Activated CD4-positive, alpha-beta T cell treated with anti-CD3 and anti-CD28 coated beads, Interleukin-2, amount 50 U/mL, for 4 hours (primary cell): Measurements from ENCODE around the gene ARHGEF28.

Experiments used
- DNase-seq, 2 experiments: peaks; one replicate each; pipeline ENCODE4 v3.0.0-alpha.2; 2020

Gene ARHGEF28

GRCh38 chr5:73743161-73743560 is 117.2 kb downstream of the ARHGEF28 start:
- DNase-seq, result no peak

- DNase-seq, result no peak
These were observed 119.8 kb downstream of the ARHGEF28 start for GRCh38 chr5:73745836-73746235.

GRCh38 chr5:73746608-73747007 is 120.6 kb downstream of the ARHGEF28 start:
- no peak for DNase-seq

DNA sequence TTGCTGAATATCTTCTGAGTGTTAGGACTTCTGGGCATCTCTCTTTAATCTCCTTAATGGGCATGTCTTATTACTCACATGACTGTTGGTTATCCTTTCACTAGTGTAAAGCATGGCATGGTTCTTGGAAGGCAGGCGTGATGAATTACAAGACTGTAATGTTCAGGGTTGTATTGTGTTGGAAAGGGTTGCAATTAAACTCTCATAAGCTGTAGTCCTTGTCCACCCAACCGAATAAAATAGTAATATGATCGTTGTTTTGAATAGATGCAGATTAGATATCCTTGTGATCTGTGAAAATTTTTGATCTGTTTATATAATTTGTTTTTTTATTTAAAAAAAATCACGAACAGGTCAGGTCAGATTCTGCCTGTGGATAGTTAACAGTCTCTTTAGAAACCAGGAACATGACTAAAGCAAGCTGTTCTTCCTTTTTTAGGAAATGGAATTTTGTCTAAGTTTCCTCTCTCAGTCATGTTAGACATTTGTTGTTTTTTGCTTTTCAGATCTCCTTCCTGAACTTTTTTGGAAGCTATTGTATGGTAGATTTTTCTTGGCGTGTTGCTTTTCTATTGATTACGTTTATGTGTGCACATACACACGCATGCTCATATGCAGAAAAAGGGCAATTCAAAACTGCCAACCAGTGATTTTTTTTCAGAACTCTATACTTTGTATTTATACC is 121.8 kb downstream of the ARHGEF28 start:
- no peak for DNase-seq

DNA sequence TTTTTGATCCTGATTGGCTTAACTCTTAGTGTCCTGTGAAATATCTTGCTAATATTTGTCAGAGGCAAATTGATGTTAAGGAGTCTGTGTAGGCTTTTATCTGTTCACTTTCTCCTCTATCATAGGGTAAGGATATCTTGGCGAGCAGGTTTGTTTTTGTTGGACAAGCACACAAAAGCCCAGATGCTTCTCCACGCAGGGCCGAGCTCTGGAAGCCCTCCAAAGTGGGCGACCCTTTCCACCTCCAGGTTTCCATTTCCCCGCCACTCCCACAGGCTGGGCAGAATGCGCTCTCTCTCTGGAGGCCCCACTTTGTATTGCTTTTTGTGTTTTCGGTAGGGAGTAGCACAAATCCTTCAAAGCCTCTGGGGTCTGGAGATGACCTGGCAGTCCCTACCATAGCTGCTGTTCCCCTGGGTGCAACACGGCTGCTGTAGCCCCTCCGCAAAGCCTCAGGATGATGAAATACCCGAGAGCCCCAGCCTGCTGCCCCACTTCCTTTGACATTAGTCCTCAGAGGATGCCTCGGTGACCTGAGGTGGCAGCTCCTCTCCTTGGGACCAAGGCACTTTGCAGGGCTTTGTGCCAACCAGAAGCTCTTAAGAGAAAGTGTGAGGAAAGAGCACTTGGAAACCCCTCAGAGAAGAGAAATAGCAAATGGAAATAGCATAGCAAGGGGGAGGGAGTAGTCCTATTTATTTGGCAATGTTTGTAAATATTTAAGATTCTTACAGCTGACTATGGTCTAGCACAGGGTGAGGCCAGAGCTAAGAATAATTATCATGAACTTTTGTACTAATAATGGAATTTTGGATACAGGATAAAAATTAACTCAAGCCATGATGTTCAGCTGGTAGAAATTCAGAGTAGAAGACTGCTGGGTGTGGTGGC is 122.8 kb downstream of the ARHGEF28 start:
- DNase-seq, result no peak

GRCh38 chr5:73749485-73750270 is 123.7 kb downstream of the ARHGEF28 start:
- DNase-seq, result no peak

GRCh38 chr5:73751254-73751914 is 125.4 kb downstream of the ARHGEF28 start:
- no peak for DNase-seq

GRCh38 chr5:73754254-73754653 is 128.3 kb downstream of the ARHGEF28 start:
- no peak for DNase-seq

DNA sequence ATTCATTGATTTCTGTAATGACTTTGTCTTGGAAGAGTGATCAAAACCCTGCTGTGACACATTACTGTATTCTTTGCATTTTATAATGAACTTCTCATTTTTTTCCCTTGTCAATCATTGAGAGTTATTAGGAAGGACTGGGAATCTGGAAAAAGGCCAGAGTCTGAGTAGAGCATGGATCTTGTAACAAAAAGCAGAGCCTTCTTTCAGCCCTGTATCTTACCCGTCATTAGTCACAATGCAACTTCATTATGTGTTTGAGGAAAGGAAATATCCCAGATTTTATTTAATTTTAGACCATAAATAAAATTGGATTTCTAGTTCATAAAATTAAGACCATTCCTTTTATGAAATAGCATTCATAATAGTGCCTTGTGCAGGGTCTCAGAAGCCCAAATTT is 131.4 kb downstream of the ARHGEF28 start:
- no peak for DNase-seq

DNA sequence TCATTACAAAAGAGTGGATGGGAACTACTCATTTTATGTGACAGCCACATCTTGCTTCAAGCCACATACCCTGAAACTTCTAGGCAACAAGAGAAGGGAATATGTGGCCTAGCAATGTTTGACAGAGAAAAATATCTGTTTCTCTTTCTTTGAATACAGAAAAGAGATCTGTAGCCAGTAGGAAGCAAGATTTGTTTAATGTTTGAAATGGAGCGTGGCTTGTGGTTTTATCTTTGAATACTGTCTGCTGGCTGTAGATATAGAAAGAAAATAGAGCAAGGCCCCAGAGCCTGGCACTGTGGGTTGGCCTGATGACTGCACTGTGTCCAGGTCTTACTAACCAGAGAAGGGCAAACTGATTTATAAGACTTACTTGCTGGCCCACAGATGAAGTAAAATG is 133.8 kb downstream of the ARHGEF28 start:
- DNase-seq, result no peak

DNA sequence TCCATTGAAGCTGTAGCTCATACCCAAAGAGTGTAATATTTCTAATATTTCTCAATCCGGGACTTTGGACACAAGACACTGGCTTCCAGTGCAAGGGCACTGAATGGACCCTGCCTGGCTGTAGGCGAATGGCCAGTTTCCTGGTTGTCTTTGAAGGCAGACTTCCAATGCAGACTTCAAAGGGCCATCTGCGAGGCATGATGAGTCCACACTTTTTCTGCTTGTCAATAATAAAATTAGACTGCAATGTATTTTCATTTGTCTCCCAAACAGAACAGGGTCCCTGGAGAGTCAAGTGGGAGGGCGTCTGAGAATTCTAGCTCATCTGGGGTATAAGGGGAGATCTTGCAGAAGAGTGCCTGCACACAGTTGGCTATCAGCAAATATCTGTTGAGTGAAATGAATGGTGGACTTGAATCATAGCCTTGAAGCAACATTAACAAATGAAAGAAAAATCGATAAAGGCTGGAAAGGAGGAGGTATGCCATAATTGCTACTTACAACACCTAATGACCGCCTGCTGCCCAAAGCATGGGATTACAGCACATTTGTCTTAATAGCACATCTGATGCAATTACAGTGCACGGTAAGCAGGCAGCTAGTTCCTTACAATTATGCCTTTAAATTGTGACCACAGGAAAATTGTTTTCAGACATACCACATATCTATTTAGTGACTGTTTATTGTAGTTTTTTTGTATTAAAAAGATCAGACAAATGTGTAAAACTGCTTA is 137.5 kb downstream of the ARHGEF28 start:
- DNase-seq, result no peak

DNA sequence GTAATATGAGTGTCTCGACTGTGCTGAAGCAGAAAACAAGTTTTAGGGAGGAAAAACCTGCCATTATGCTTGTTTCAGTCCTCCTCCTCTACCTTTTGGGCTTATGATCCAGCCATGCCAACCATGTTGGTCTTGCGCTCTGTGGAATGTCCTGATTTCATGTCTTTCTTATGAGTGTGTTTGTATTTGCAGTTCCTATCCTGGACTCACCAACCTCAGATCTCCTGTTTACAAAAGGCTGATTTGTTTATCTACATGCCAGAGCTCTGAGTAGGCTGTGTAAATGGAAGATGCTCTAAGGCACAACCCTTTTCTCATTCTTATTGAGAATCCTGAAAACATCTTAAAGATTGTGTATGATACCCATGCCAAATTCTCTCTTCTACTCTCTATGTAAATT is 138.6 kb downstream of the ARHGEF28 start:
- DNase-seq, result no peak

GRCh38 chr5:73764996-73765395 is 139.0 kb downstream of the ARHGEF28 start:
- no peak for DNase-seq

GRCh38 chr5:73766902-73767301 is 140.9 kb downstream of the ARHGEF28 start:
- no peak for DNase-seq

DNA sequence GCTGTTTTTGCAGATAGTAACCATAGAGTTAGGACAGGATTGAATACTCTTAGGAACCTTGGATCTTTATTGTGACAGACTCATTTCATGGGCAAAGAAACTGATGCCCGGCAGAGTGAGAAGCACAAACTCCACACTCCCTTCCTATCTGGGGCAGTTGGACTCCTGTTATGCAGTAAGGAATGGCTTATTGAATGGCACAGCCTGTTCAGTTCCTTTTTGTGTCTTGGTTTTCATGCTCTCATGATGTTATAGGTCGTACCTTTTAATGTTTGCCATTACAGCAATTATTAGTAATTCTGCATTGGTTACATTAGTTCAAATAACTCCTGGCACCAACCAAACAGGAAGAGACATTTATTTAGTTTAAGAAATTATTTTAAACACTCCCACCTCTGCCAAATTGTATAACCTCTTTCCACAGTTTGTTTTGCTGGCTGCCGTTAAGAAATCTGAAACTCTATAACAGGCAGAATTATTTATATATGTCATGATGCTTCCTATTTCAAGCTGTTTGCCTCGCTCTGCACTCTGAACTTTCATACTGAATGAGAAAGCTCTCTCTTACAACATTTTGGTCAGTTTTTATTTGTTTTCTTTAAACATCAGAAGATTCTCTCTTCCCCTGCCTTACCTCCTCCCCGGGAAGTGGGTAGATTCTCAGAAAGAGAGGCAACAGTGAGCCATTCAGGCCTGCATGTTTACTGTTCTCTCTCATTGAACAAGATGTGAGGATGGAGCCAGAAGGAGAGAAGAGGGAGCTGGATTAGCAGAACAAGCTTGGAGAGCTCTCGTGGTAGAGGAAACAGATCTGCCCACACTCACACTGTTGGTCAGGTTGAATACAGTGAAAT is 144.4 kb downstream of the ARHGEF28 start:
- DNase-seq, result no peak

GRCh38 chr5:73774924-73775323 is 148.9 kb downstream of the ARHGEF28 start:
- no peak for DNase-seq

DNA sequence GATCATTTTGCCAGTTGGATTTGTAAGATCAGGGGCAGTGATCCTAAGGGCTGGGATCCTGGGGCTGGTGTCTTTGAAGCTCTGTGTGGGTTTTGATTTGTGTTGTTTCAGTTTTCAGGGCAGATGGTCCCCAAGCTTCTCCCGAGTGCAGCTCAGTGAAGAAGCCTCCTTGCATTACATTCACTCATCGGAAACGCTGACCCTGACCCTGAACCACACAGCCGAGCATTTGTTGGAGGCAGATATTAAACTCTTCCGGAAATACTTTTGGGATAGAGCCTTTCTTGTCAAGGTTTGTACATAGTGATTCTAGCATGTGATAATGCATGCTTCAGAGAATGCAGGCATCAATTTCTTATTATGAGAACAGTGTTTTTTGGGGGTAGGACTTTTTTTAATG is 150.4 kb downstream of the ARHGEF28 start:
- no peak for DNase-seq

DNA sequence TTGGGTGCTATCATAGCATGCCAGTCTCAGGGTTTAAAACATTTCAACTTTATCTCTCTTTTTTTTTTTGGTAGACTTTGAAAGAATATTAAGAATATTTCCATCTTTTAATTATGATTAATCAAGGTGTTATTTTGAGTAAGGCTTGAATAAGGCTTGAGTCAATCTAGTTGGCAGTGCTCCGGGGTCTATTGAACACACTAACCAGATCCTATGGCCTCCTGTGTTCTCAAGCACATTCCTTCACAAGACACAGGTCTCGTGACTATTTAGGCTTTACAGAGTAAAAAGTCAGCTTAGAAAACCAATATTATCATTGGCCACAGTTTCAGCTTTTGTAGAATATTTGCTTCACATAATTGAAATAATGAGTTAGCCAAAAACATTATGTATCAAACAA is 151.2 kb downstream of the ARHGEF28 start:
- no peak for DNase-seq

DNA sequence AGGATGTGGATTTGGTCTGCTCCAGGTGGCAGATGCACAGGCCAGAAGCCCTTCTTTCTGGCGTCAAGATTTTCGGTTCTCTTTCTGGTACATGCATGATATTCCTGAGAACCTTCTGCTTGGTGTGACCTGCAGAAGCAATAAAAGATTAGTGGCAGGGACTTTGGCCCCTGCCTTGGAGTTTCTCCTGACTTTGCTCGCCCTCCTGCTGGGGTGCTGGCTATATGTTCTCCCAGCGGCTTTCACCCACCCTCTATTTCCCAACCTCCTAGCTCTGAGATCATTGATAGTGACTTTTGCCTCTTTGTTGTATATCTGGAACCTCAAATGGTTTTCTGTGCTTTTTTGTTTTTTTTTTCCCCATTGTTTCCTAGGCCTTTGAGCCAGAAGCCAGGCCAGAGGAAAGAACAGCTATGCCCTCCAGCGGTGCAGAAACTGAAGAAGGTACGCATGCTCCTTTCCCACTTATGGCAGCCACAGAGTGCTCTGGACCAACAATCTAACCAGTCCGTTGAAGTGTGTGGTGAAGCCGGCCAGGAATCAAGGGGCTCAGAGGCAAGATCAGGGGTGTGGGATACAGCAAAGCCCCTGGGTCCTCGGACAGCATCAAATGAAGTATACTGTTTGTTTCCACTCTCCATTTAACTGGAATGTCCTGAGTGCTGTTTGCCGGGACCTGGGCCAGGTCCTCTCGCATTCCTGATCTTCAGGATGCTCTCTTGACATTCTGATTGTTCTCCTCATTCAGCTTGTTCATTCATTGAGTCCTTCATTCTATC is 154.5 kb downstream of the ARHGEF28 start:
- DNase-seq, result no peak

DNA sequence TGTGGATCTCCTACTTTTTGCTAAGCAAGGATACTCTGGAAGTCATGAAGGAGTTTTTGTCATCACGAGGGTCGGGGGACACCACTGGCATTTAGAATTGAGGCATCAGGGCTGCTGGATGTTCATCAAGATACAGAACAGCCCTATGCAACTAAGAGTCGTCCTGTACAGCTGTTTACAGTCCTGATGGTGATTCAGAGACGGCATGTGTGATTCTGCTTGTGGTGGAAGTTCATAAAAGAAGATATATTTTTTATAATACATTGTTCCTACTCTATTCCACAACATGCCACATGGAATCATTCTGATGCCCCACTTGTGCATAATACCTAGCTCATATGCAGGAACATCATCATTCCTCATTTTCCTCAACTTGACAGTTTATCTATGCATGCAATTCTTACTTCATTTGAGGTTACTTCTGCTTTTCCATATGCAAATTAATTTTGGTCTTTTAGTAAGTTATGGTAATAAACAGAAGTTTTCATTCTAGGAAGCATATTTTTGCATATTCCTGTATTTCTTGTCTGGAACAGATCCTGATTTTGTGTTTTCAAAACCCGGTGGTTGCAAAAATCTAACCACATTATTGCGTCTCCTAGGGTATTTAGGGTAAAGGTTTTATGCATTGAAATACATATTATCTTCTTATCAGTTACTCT is 155.2 kb downstream of the ARHGEF28 start:
- no peak for DNase-seq
